Subcutaneous abdominal adipose tissue (tissue), 5 donors: ENCODE data around the gene KIF1B.
"Not testable (repeated sequence)": the region's sequence is repeated elsewhere in the genome, so short reads cannot be mapped to it uniquely, and the experiment has no call there.

Experiments
- H3K27ac ChIP-seq: one replicate; pipeline ENCODE4 v1.7.0; 2013; ENCODE audit warnings: low read depth, mild to moderate bottlenecking, inconsistent platforms, low read length, moderate library complexity
- H3K27me3 ChIP-seq, 5 donors: one replicate each; pipeline ENCODE4 v1.7.0; 2013; ENCODE audit warnings: low read length in 5 of 5, inconsistent platforms in 1 of 5; ENCODE audit not compliant: control insufficient read depth in 5 of 5, insufficient read depth in 4 of 5
- H3K36me3 ChIP-seq, 5 donors: one replicate each; pipeline ENCODE4 v1.7.0; 2013; ENCODE audit warnings: low read length in 5 of 5; ENCODE audit not compliant: control insufficient read depth in 5 of 5, insufficient read depth in 5 of 5
- H3K4me1 ChIP-seq, 5 donors: one replicate each; pipeline ENCODE4 v1.7.0; 2013; ENCODE audit warnings: low read length in 5 of 5, mild to moderate bottlenecking in 3 of 5, moderate library complexity in 1 of 5; ENCODE audit not compliant: control insufficient read depth in 5 of 5, insufficient read depth in 5 of 5
- H3K4me3 ChIP-seq, 5 donors: one replicate each; pipeline ENCODE4 v1.7.0; 2013; ENCODE audit warnings: low read length in 5 of 5, low read depth in 1 of 5
- H3K9ac ChIP-seq, 5 donors: one replicate each; pipeline ENCODE4 v1.7.0; 2013; ENCODE audit warnings: low read length in 5 of 5, mild to moderate bottlenecking in 4 of 5, moderate library complexity in 3 of 5
- H3K9me3 ChIP-seq, 5 donors: one replicate each; pipeline ENCODE4 v1.7.0; 2013; ENCODE audit warnings: low read length in 5 of 5; ENCODE audit not compliant: control insufficient read depth in 5 of 5
- donor health status: healthy.
- donor health status: healthy.
- donor health status: healthy.
- donor health status: healthy.
- donor health status: healthy.

Gene KIF1B

GRCh38 chr1:10252508-10252907, 42.1 kb downstream of the KIF1B start:
- Histone ChIP-seq H3K4me3 (no peak overlapping the region), H3K9ac (no peak overlapping the region), H3K4me1 (peaks cover 4 to 42% (median 37%) of the 10 kb centered on the region in 5 donors), H3K27ac (peak overlapping the region; percentile 4), H3K27me3 (no peaks in the 10 kb centered on the region), H3K36me3 (peaks cover 0 to 9% (median 0%) of the 10 kb centered on the region in 5 donors), H3K9me3 (no peaks in the 10 kb centered on the region)

- H3K36me3 ChIP-seq, result peaks cover 0 to 10% (median 0%) of the 10 kb centered on the region in 5 donors
- H3K27me3 ChIP-seq, result no peaks in the 10 kb centered on the region
- H3K4me1 ChIP-seq, result peaks cover 4 to 46% (median 42%) of the 10 kb centered on the region in 5 donors
- no peak overlapping the region for H3K9ac ChIP-seq
- peak overlapping the region; percentile 4 for H3K27ac ChIP-seq
- no peak overlapping the region for H3K4me3 ChIP-seq
- no peaks in the 10 kb centered on the region for H3K9me3 ChIP-seq
Observed at GRCh38 chr1:10253149-10253548, 42.8 kb downstream of the KIF1B start.

- Histone ChIP-seq H3K27ac (peak overlapping the region; percentile 4), H3K27me3 (no peaks in the 10 kb centered on the region), H3K9me3 (no peaks in the 10 kb centered on the region), H3K36me3 (peaks cover 0 to 11% (median 3%) of the 10 kb centered on the region in 5 donors), H3K4me3 (no peak overlapping the region), H3K9ac (peak overlapping the region in 1 of 5 donors; percentile 11), H3K4me1 (peaks cover 2 to 44% (median 41%) of the 10 kb centered on the region in 5 donors)
Observed at GRCh38 chr1:10253755-10254154, 43.4 kb downstream of the KIF1B start.

- Histone ChIP-seq H3K4me3 (no peak overlapping the region), H3K36me3 (peaks cover 14 to 36% (median 18%) of the 10 kb centered on the region in 5 donors), H3K27me3 (no peaks in the 10 kb centered on the region), H3K9ac (no peak overlapping the region), H3K4me1 (peaks cover under 1 to 29% (median 21%) of the 10 kb centered on the region in 5 donors), H3K27ac (peak overlapping the region; percentile 4), H3K9me3 (no peaks in the 10 kb centered on the region)
Observed at GRCh38 chr1:10257851-10258250, 47.5 kb downstream of the KIF1B start.

GRCh38 chr1:10259547-10259946, 49.2 kb downstream of the KIF1B start:
- not testable (repeated sequence) for H3K9me3 ChIP-seq, H3K27ac ChIP-seq, H3K9ac ChIP-seq, H3K4me3 ChIP-seq, H3K27me3 ChIP-seq
- H3K36me3 ChIP-seq, result peaks cover 19 to 46% (median 26%) of the 10 kb centered on the region in 5 donors
- H3K4me1 ChIP-seq, result peaks cover 0 to 14% (median 8%) of the 10 kb centered on the region in 5 donors

GRCh38 chr1:10263450-10264082, 53.2 kb downstream of the KIF1B start:
- Histone ChIP-seq H3K36me3 (peaks cover 29 to 62% (median 36%) of the 10 kb centered on the region in 5 donors), H3K9me3 (no peaks in the 10 kb centered on the region), H3K27me3 (no peaks in the 10 kb centered on the region), H3K4me3 (no peak overlapping the region), H3K4me1 (peaks cover 0 to 4% (median 3%) of the 10 kb centered on the region in 5 donors), H3K27ac (no peak overlapping the region), H3K9ac (no peak overlapping the region)

- peaks cover 0 to 3% (median 3%) of the 10 kb centered on the region in 5 donors for H3K4me1 ChIP-seq
- no peaks in the 10 kb centered on the region for H3K27me3 ChIP-seq
- H3K36me3 ChIP-seq, result peaks cover 26 to 65% (median 37%) of the 10 kb centered on the region in 5 donors
- H3K4me3 ChIP-seq, result no peak overlapping the region
- H3K9ac ChIP-seq, result no peak overlapping the region
- no peaks in the 10 kb centered on the region for H3K9me3 ChIP-seq
- H3K27ac ChIP-seq, result no peak overlapping the region
Observed at GRCh38 chr1:10265027-10265426, 54.7 kb downstream of the KIF1B start.

- Histone ChIP-seq H3K9me3 (no peaks in the 10 kb centered on the region), H3K27ac (no peak overlapping the region), H3K36me3 (peaks cover 24 to 58% (median 34%) of the 10 kb centered on the region in 5 donors), H3K4me1 (peaks cover 0 to 3% (median 3%) of the 10 kb centered on the region in 5 donors), H3K4me3 (no peak overlapping the region), H3K9ac (no peak overlapping the region), H3K27me3 (no peaks in the 10 kb centered on the region)
Observed at GRCh38 chr1:10265900-10266299, 55.5 kb downstream of the KIF1B start.

- H3K27ac ChIP-seq, result no peak overlapping the region
- H3K9me3 ChIP-seq, result no peaks in the 10 kb centered on the region
- no peaks in the 10 kb centered on the region for H3K27me3 ChIP-seq
- H3K4me3 ChIP-seq, result no peak overlapping the region
- H3K4me1 ChIP-seq, result peaks cover 0 to 3% (median 3%) of the 10 kb centered on the region in 5 donors
- peaks cover 24 to 53% (median 37%) of the 10 kb centered on the region in 5 donors for H3K36me3 ChIP-seq
- H3K9ac ChIP-seq, result no peak overlapping the region
Observed at GRCh38 chr1:10267319-10267718, 56.9 kb downstream of the KIF1B start.

GRCh38 chr1:10267921-10268320, 57.6 kb downstream of the KIF1B start:
- H3K9ac ChIP-seq, result no peak overlapping the region
- no peak overlapping the region for H3K4me3 ChIP-seq
- no peak overlapping the region for H3K27ac ChIP-seq
- no peaks in the 10 kb centered on the region for H3K27me3 ChIP-seq
- no peaks in the 10 kb centered on the region for H3K9me3 ChIP-seq
- peaks cover 21 to 52% (median 33%) of the 10 kb centered on the region in 5 donors for H3K36me3 ChIP-seq
- H3K4me1 ChIP-seq, result peaks cover 0 to 3% (median 3%) of the 10 kb centered on the region in 5 donors
